GM11168 (cell line): ENCODE measurements around the gene HFE.

Source experiments
- in situ Hi-C: fragments of 300-500 bp; cut with MboI; formaldehyde crosslinking; loops from one replicate; pipeline ENCODE4 v1.12.0; 2022; ENCODE audit warnings: low sequenced_read_pairs; ENCODE audit not compliant: unreplicated experiment

HFE gene

GRCh38 chr6:26105109-26105730, 18.0 kb downstream of the HFE start:
- in situ Hi-C loops: no loop called here

GRCh38 chr6:26105842-26106241, 18.6 kb downstream of the HFE start:
- in situ Hi-C loops: no loop called here

- in situ Hi-C loops: no loop called here
Measured at GRCh38 chr6:26107935-26108334, 20.7 kb downstream of the HFE start.

- in situ Hi-C loops: no loop called here
Measured at GRCh38 chr6:26109772-26110171, 22.5 kb downstream of the HFE start.

GRCh38 chr6:26113570-26113969, 26.3 kb downstream of the HFE start:
- in situ Hi-C loops: no loop called here

GRCh38 chr6:26115226-26115625, 28.0 kb downstream of the HFE start:
- in situ Hi-C loops: no loop called here

- in situ Hi-C loops: no loop called here
Measured at GRCh38 chr6:26116267-26116666, 29.0 kb downstream of the HFE start.

- in situ Hi-C loops: no loop called here
Measured at GRCh38 chr6:26118999-26119398, 31.8 kb downstream of the HFE start.

GRCh38 chr6:26120115-26120514, 32.9 kb downstream of the HFE start:
- in situ Hi-C loops: loop anchor here (10.0 kb wide), 1 partner anchor 1715 kb away; a partner anchor contains a TSS

GRCh38 chr6:26120807-26121140, 33.5 kb downstream of the HFE start:
- in situ Hi-C loops: loop anchor here (10.0 kb wide), 1 partner anchor 1714 kb away; a partner anchor contains a TSS

GRCh38 chr6:26121141-26122004, 34.1 kb downstream of the HFE start:
- in situ Hi-C loops: loop anchor here (10.0 kb wide), 1 partner anchor 1713 kb away; a partner anchor contains a TSS

GRCh38 chr6:26122005-26122388, 34.8 kb downstream of the HFE start:
- in situ Hi-C loops: loop anchor here (10.0 kb wide), 1 partner anchor 1713 kb away; a partner anchor contains a TSS

GRCh38 chr6:26122402-26122792, 35.2 kb downstream of the HFE start:
- in situ Hi-C loops: loop anchor here (10.0 kb wide), 1 partner anchor 1712 kb away; a partner anchor contains a TSS

- in situ Hi-C loops: loop anchor here (10.0 kb wide), 1 partner anchor 1712 kb away; a partner anchor contains a TSS
Measured at GRCh38 chr6:26122793-26123674, 35.8 kb downstream of the HFE start.

- in situ Hi-C loops: loop anchor here (10.0 kb wide), 1 partner anchor 1711 kb away; a partner anchor contains a TSS
Measured at GRCh38 chr6:26123675-26123946, 36.4 kb downstream of the HFE start.

- in situ Hi-C loops: loop anchor here (10.0 kb wide), 1 partner anchor 1711 kb away; a partner anchor contains a TSS
Measured at GRCh38 chr6:26123947-26124780, 36.9 kb downstream of the HFE start.

- in situ Hi-C loops: loop anchor here (5.0 to 10.0 kb wide), 2 partner anchors 1710 to 1767 kb away; a partner anchor contains a TSS
Measured at GRCh38 chr6:26124781-26125685, 37.8 kb downstream of the HFE start.

- in situ Hi-C loops: loop anchor here (5.0 to 10.0 kb wide), 2 partner anchors 1708 to 1766 kb away; a partner anchor contains a TSS
Measured at GRCh38 chr6:26126394-26127235, 39.4 kb downstream of the HFE start.
